Inflammatory macrophage (primary cell): ENCODE results near the gene TMEM79.
A peak's percentile ranks its signal among the peaks of the same experiment; 100 is the strongest.
"Not testable (repeated sequence)": the region's sequence is repeated elsewhere in the genome, so short reads cannot be mapped to it uniquely, and the experiment has no call there.

Experiments
- DNase-seq, 2 donors: peaks; one replicate each; pipeline ENCODE4 v3.0.0-alpha.2; 2020 to 2022

TMEM79 gene

DNA sequence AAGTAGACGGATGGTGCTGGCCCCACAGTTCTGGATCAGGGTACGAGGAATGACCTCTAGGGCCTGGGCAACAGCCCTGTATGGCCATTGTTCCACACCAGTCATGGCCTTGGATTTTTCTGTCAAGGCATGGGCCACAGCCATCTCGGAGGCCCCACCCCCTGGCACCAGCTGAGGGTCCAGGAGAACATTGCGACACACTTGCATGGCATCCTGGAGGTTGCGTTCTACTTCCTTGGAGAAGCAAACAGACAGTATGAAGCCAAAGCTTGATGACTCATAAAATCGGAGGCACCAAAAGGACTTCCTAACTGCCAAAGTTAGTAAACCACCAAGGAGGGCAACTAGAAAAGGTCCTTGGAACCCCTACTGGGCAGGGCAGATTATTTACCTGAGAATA, 26.8 kb downstream of the TMEM79 start:
- DNase-seq: no peak

DNA sequence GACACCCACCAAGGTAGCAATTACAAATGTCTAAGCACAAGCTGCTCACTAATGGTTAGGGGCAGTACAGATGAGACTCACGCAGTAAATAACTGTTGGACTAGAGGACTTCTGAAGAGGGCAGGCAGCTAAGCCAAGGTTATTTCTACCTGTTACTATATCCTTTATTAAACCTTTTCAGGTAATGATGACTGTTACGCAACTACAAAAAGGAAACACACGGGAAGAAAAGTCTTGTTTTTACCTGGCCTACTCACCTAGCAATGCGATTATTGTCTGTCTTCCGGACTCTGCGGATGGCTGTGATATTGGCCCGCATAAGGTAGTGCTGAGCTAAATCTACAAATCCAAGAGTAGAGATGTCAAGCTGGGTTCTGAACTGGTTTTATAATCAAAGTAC, 32.8 kb downstream of the TMEM79 start:
- no peak for DNase-seq

DNA sequence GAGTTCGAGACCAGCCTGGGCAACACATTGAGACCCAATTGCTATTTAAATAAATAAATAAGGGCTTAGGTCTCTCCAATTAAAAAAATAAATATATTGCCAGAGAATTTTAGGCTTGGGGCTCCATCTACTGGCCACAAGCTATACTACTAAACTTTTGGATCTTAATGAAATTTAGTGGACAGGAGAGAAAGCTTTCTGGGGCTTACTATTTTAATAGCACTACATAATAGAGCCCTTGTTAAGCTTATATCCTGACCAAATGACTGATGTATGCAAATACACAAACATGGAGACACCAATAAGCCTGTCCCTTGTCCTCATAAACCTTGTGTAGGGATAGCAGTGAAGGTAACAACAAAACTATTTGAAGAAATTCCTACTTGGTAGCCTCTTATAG, 35.5 kb downstream of the TMEM79 start:
- peak; percentile 39 to 54 for DNase-seq

DNA sequence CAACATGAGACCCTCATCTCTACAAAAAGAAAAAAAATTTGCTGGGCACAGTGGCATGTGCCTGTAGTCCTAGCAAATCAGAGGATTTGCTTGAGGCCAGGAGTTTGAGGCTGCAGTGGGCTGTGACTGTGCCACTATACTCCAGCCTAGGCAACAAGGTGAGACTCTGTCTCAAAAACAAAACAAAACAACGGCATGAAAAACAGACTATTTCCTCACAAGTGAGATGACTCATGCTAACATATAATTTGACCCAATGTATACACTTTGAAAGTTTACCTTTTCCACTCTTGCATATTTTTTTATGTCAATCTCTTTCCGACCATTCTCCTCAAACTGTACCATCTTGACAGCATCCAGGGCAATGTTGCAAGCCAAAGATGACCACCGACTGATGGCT, 36.4 kb downstream of the TMEM79 start:
- no peak for DNase-seq

DNA sequence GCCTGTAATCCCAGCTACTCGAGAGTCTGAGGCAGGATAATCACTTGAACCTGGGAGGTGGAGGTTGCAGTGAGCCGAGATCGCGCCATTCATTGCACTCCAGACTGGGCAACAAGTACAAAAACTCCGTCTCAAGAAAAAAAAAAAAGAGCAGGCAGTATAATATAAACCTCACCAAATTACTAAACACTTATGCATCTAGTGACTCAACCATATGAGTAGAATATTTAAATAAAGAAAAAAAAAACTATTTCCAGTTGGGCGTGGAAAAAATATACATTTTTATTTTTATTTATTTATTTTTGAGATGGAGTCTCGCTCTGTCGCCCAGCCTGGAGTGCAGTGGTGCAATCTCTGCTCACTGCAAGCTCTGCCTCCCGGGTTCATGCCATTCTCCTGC, 39.1 kb downstream of the TMEM79 start:
- not testable (repeated sequence) for DNase-seq

DNA sequence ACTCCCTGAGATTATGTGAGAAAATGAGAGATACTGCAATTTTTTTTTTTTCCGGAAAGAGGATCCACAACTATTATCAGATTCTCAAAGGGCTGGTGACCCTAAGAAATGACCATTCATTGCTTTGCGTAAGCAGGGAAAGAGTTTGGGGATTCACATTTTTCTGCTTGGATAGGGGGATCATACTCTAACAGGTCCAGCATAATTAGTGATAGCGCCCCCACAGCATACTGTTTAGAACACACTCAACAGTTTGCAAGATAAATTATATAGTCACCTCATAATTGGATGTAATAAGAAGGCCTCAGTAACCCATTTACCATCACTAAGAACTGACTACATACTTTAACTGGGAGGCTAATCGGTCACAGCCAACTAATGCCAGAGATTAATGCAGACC, 52.1 kb downstream of the TMEM79 start:
- no peak for DNase-seq

DNA sequence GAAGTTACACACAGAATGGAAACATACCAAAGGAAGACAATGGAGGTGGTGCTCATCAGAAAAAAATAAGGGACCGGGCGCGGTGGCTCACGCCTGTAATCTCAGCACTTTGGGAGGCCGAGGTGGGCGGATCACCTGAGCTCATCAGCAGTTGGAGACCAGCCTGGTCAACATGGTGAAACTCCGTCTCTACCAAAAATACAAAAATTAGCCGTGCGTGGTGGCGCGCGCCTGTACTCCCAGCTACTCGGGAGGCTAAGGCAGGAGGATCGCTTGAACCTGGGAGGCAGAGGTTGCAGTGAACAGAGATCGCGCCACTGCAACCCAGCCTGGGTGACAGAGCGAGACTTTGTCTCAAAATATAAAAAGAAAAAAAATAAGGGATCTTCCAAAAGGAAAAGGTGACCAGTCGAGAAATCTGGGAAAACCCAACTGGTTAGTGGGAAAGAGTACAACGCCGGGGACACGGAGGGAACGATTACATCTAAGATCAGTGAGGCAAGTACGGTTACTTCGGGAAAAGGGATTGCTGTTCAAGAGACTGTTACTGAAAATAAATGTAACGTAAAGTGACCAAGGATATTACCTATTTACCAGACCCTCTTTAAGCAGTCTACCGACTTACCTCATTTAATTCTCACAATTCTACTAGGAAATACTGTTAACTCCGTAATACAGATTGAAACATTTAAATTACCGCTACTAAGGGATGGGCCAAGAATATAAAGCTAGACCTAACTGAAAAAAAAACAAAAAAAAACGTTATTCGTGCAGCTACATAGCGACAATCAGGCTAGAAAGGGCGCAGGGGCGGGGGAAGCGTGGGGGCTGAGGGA, 53.1 kb downstream of the TMEM79 start:
- DNase-seq: no peak

DNA sequence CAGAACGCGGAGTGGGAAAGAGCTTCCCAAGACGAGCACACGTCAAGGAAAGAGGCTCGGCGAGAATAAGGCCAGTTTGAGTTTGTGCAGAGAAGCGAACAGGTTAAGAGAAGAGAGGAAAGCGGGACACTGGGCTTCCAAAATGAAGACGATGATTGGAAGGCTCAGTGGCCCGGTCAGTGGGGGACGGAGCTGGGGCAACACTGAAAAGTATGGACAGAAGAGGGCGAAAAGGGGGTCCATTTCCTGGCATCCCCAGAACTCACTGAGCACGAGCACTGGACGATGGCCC, 53.7 kb downstream of the TMEM79 start:
- DNase-seq: no peak

DNA sequence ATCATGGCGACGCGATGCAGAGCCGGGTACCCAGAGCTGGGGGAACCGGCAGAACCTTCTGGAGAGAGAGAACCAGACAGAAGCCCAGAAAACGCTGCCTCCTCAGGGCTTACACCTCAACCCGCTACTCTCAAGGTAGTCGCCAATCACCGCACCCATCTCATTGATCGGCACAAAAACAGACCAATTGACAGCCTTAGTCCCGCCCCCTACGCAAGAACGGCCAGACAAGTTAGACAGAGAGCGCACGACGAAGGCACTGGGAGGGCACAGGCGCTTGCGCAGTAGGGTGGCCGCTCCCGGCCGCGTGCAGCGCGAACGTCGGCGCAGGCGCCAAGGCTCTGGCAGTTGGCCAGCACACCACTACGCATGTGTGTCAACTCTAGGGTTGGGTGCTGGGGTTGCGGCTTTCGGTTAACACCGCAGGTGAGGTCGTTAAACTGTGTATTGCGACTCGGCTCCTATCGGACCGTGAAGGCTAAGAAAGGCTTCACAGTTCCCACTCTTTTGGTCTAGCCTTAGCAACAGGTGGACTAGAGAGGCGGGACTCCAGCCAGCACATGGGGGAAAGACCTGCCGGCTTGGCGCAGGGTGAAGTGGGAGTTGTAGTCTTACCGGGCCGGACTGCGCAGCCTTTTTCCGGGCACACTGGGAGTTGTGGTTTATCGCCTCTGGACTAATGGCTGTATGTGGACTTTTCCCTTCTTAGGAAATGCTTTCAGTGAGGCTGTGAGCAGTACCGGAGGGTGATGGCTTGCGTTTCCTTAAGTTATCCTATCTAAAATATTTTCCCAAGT, 54.3 kb downstream of the TMEM79 start, which contains the start of the genes CCT3 and TSACC:
Gene CCT3, minus strand, starts transcription at position 113 of the 797 bp plus-strand sequence. Its CDS starts 108 bp downstream, at position 5.
Gene TSACC, plus strand, starts transcription at position 347 of the 797 bp plus-strand sequence. CDS start 1,232 bp downstream, outside the sequence.
- DNase-seq: peak; percentile 100
